ENCODE data around the gene ARHGEF28.

- no peak for TF ChIP-seq CTCF (IDR thresholded peaks at IDR 0.05; ENCODE audit: poor library complexity, severe bottlenecking)
- no peak for TF ChIP-seq MXI1 (conservative IDR thresholded peaks at IDR 0.05; ENCODE audit: poor library complexity, severe bottlenecking)
These were observed 236.8 kb downstream of the ARHGEF28 start for GRCh38 chr5:73862796-73863195.

Data from neural cell (in vitro differentiated cells).